HG03565 (cell line): ENCODE data around the gene SENP6.
A peak's percentile ranks its signal among the peaks of the same experiment; 100 is the strongest.

Source experiments
- ATAC-seq: cut with Tn5 transposase; IDR thresholded peaks from one replicate; pipeline ENCODE4 v1.9.1; 2021; ENCODE audit warnings: mild to moderate bottlenecking, moderate library complexity; ENCODE audit not compliant: unreplicated experiment

The SENP6 gene

GRCh38 chr6:75745404-75745803, 143.7 kb downstream of the SENP6 start:
- no peak for ATAC-seq

GRCh38 chr6:75746221-75746620, 144.5 kb downstream of the SENP6 start:
- no peak for ATAC-seq

- no peak for ATAC-seq
These were observed 145.7 kb downstream of the SENP6 start for GRCh38 chr6:75747152-75747992.

- no peak for ATAC-seq
These were observed 146.5 kb downstream of the SENP6 start for GRCh38 chr6:75748003-75748742.

- ATAC-seq = peak; percentile 68
These were observed 147.3 kb downstream of the SENP6 start, which contains the start of gene MYO6 for GRCh38 chr6:75748743-75749538. Gene MYO6, plus strand, starts transcription at chr6:75749239. Its CDS starts 68,309 bp downstream, at chr6:75817548.

GRCh38 chr6:75751443-75751842, 149.8 kb downstream of the SENP6 start:
- ATAC-seq = no peak

- ATAC-seq = no peak
These were observed 150.7 kb downstream of the SENP6 start for GRCh38 chr6:75752365-75752764.

GRCh38 chr6:75755704-75756103, 154.0 kb downstream of the SENP6 start:
- no peak for ATAC-seq

- no peak for ATAC-seq
These were observed 155.6 kb downstream of the SENP6 start for GRCh38 chr6:75757295-75757694.

- no peak for ATAC-seq
These were observed 156.4 kb downstream of the SENP6 start for GRCh38 chr6:75758061-75758460.

GRCh38 chr6:75759207-75759606, 157.5 kb downstream of the SENP6 start:
- no peak for ATAC-seq

GRCh38 chr6:75760320-75760719, 158.6 kb downstream of the SENP6 start:
- no peak for ATAC-seq

- ATAC-seq = no peak
These were observed 159.8 kb downstream of the SENP6 start for GRCh38 chr6:75761489-75761888.

GRCh38 chr6:75762063-75762462, 160.4 kb downstream of the SENP6 start:
- ATAC-seq = no peak

GRCh38 chr6:75766387-75766786, 164.7 kb downstream of the SENP6 start:
- ATAC-seq = no peak
